ENCODE results near the gene CLEC9A. TPM values are rescaled to one million over a fixed set of nuclear protein-coding genes. Genes with fewer than 3 reads are reported as not detected.

Gene CLEC9A
- total RNA-seq, 1 experiment from 2014 or later = not detected

DNA sequence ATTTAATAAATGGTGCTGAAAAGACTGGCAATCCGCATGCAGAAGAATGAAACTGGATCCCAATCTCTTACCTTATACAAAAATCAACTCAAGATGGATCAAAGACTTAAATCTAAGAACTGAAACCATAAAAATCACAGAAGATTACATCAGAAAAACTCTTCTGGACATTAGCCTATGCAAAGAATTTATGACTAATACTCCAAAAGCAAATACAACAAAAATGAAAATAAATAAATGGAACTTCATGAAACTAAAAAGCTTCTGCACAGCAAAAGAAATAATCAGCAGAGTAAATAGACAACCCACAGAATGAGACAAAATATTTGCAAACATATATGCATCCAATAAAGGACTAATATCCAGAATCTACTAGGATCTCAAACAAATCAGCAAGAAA is 82.6 kb downstream of the CLEC9A start:
- ATAC-seq = no peak
- Histone ChIP-seq H3K4me1 (ENCODE audit: control insufficient read depth in 1 of 2, insufficient read depth in 2 of 2, low read length in 2 of 2) (no peaks in the 10 kb centered on the region), H3K36me3 (ENCODE audit: control insufficient read depth in 1 of 2, insufficient read depth in 2 of 2, low read length in 2 of 2) (no peaks in the 10 kb centered on the region), H3K79me2 (ENCODE audit: insufficient read depth, low read length) (no peaks in the 10 kb centered on the region), H3K9ac (ENCODE audit: low read length) (no peak overlapping the region), H3K27ac (ENCODE audit: low read depth, low read length) (no peak overlapping the region), H3K9me2 (ENCODE audit: insufficient read depth) (no peaks in the 10 kb centered on the region), H2AFZ (ENCODE audit: low read depth, low read length, poor library complexity, severe bottlenecking) (no peak overlapping the region), H3K4me2 (ENCODE audit: low read length) (no peak overlapping the region), H3K27me3 (ENCODE audit: insufficient read depth, low read length) (no peaks in the 10 kb centered on the region), H3K4me3 (replicated peaks in 1 of 2; ENCODE audit: low read depth in 1 of 2, low read length in 2 of 2) (no peak overlapping the region), H3K9me3 (ENCODE audit: control insufficient read depth in 1 of 2, insufficient read depth in 1 of 2, low read depth in 1 of 2, low read length in 2 of 2) (no peaks in the 10 kb centered on the region), H4K20me1 (ENCODE audit: insufficient read depth) (no peaks in the 10 kb centered on the region)
- ChIA-PET POLR2A (no interaction called here), CTCF (no interaction called here), RAD21 (ENCODE audit: low non-redundant PET in 1 of 2, low total read pairs in 2 of 2, uncharacterized antibody in 2 of 2, unreplicated experiment in 2 of 2) (no interaction called here)
- DNase-seq (ENCODE audit: low read depth, low spot score) = no peak
- intact Hi-C loops (cut with micrococcal nuclease) = no loop called here
- no peak for TF ChIP-seq EZH2 (IDR thresholded peaks at IDR 0.05)
- TF ChIP-seq, protein P1, sequence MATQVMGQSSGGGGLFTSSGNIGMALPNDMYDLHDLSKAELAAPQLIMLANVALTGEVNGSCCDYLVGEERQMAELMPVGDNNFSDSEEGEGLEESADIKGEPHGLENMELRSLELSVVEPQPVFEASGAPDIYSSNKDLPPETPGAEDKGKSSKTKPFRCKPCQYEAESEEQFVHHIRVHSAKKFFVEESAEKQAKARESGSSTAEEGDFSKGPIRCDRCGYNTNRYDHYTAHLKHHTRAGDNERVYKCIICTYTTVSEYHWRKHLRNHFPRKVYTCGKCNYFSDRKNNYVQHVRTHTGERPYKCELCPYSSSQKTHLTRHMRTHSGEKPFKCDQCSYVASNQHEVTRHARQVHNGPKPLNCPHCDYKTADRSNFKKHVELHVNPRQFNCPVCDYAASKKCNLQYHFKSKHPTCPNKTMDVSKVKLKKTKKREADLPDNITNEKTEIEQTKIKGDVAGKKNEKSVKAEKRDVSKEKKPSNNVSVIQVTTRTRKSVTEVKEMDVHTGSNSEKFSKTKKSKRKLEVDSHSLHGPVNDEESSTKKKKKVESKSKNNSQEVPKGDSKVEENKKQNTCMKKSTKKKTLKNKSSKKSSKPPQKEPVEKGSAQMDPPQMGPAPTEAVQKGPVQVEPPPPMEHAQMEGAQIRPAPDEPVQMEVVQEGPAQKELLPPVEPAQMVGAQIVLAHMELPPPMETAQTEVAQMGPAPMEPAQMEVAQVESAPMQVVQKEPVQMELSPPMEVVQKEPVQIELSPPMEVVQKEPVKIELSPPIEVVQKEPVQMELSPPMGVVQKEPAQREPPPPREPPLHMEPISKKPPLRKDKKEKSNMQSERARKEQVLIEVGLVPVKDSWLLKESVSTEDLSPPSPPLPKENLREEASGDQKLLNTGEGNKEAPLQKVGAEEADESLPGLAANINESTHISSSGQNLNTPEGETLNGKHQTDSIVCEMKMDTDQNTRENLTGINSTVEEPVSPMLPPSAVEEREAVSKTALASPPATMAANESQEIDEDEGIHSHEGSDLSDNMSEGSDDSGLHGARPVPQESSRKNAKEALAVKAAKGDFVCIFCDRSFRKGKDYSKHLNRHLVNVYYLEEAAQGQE (IDR thresholded peaks at IDR 0.05; ENCODE audit: low read depth) = no peak
- no peak for TF ChIP-seq EGR1 (IDR thresholded peaks at IDR 0.05; ENCODE audit: low read depth)
- no peak for TF ChIP-seq CEBPB (IDR thresholded peaks at IDR 0.05; ENCODE audit: low read depth)
- BruUV-seq (replicated peaks) = no TSS peak

DNA sequence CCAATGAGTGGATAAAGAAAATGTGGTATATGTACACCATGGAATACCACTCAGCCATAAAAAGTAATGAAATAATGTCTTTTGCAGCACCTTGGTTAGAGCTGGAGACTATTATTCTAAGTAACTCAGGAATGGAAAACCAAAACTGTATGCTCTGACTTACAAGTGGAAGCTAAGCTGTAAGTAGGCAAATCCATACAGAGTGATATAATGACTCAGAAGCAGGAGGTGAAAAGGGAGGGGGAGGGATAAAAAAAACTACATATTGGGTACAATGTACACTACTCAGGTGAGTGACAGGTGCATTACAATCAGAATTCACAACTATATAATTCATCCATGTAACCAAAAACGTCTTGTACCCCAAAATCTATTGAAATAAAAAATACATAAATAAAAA is 83.4 kb downstream of the CLEC9A start:
- no TSS peak for BruUV-seq (replicated peaks)
- POLR2A ChIA-PET = no interaction called here
- ATAC-seq (no peak), DNase-seq (ENCODE audit: low read depth, low spot score) (no peak)
- Histone ChIP-seq H3K4me1 (ENCODE audit: control insufficient read depth in 1 of 2, insufficient read depth in 2 of 2, low read length in 2 of 2) (no peaks in the 10 kb centered on the region), H3K36me3 (ENCODE audit: control insufficient read depth in 1 of 2, insufficient read depth in 2 of 2, low read length in 2 of 2) (no peaks in the 10 kb centered on the region), H3K27ac (ENCODE audit: low read depth, low read length) (no peak overlapping the region), H3K4me3 (replicated peaks in 1 of 2; ENCODE audit: low read depth in 1 of 2, low read length in 2 of 2) (no peak overlapping the region), H3K27me3 (ENCODE audit: insufficient read depth, low read length) (no peaks in the 10 kb centered on the region), H3K9ac (ENCODE audit: low read length) (no peak overlapping the region), H3K9me3 (ENCODE audit: control insufficient read depth in 1 of 2, insufficient read depth in 1 of 2, low read depth in 1 of 2, low read length in 2 of 2) (no peaks in the 10 kb centered on the region), H2AFZ (ENCODE audit: low read depth, low read length, poor library complexity, severe bottlenecking) (no peak overlapping the region), H3K79me2 (ENCODE audit: insufficient read depth, low read length) (no peaks in the 10 kb centered on the region), H4K20me1 (ENCODE audit: insufficient read depth) (no peaks in the 10 kb centered on the region), H3K4me2 (ENCODE audit: low read length) (no peak overlapping the region), H3K9me2 (ENCODE audit: insufficient read depth) (no peaks in the 10 kb centered on the region)
- intact Hi-C loops (cut with micrococcal nuclease) = no loop called here
- RAD21 ChIA-PET (ENCODE audit: low non-redundant PET in 1 of 2, low total read pairs in 2 of 2, uncharacterized antibody in 2 of 2, unreplicated experiment in 2 of 2) = no interaction called here
- CTCF ChIA-PET = no interaction called here
- TF ChIP-seq, protein P2, sequence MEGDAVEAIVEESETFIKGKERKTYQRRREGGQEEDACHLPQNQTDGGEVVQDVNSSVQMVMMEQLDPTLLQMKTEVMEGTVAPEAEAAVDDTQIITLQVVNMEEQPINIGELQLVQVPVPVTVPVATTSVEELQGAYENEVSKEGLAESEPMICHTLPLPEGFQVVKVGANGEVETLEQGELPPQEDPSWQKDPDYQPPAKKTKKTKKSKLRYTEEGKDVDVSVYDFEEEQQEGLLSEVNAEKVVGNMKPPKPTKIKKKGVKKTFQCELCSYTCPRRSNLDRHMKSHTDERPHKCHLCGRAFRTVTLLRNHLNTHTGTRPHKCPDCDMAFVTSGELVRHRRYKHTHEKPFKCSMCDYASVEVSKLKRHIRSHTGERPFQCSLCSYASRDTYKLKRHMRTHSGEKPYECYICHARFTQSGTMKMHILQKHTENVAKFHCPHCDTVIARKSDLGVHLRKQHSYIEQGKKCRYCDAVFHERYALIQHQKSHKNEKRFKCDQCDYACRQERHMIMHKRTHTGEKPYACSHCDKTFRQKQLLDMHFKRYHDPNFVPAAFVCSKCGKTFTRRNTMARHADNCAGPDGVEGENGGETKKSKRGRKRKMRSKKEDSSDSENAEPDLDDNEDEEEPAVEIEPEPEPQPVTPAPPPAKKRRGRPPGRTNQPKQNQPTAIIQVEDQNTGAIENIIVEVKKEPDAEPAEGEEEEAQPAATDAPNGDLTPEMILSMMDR (IDR thresholded peaks at IDR 0.05 in 2 of 3, conservative IDR thresholded peaks at IDR 0.05 in 1 of 3; ENCODE audit: borderline replicate concordance in 1 of 3, insufficient read depth in 1 of 3, low read depth in 2 of 3, low read length in 2 of 3) = no peak
- TF ChIP-seq SIN3A (IDR thresholded peaks at IDR 0.05; ENCODE audit: low read depth) = no peak
- TF ChIP-seq POLR2AphosphoS5 (IDR thresholded peaks at IDR 0.05; ENCODE audit: low read depth, low read length) = no peak
- no peak for TF ChIP-seq JUND (IDR thresholded peaks at IDR 0.05)
- TF ChIP-seq POLR2A (IDR thresholded peaks at IDR 0.05; ENCODE audit: borderline replicate concordance, extremely low read depth, insufficient read depth, insufficient read length) = no peak
- TF ChIP-seq CEBPB (IDR thresholded peaks at IDR 0.05; ENCODE audit: low read depth) = no peak
- TF ChIP-seq, protein P3, sequence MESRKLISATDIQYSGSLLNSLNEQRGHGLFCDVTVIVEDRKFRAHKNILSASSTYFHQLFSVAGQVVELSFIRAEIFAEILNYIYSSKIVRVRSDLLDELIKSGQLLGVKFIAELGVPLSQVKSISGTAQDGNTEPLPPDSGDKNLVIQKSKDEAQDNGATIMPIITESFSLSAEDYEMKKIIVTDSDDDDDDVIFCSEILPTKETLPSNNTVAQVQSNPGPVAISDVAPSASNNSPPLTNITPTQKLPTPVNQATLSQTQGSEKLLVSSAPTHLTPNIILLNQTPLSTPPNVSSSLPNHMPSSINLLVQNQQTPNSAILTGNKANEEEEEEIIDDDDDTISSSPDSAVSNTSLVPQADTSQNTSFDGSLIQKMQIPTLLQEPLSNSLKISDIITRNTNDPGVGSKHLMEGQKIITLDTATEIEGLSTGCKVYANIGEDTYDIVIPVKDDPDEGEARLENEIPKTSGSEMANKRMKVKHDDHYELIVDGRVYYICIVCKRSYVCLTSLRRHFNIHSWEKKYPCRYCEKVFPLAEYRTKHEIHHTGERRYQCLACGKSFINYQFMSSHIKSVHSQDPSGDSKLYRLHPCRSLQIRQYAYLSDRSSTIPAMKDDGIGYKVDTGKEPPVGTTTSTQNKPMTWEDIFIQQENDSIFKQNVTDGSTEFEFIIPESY (IDR thresholded peaks at IDR 0.05; ENCODE audit: extremely low read depth, insufficient replicate concordance, low read length) = no peak
- TF ChIP-seq RAD21 (IDR thresholded peaks at IDR 0.05; ENCODE audit: low read depth) = no peak
- TF ChIP-seq FOSL1 (IDR thresholded peaks at IDR 0.05; ENCODE audit: low read depth) = no peak
- no peak for TF ChIP-seq SRF (IDR thresholded peaks at IDR 0.05; ENCODE audit: low read depth)
- no peak for TF ChIP-seq ZFX (IDR thresholded peaks at IDR 0.05)
- TF ChIP-seq TCF7L2 (IDR thresholded peaks at IDR 0.05; ENCODE audit: borderline replicate concordance, extremely low read depth, insufficient read depth, insufficient read length) = no peak
